Stimulated activated CD8-positive, alpha-beta memory T cell treated with anti-CD3 and anti-CD28 coated beads, Interleukin-12 subunit alpha, Interleukin-12 subunit beta, amount 100 ng/mL, for 1 hour (primary cell): ENCODE measurements around the gene FILIP1.

Experiments used
- DNase-seq: peaks from one replicate; pipeline ENCODE4 v3.0.0-alpha.2; 2020; ENCODE audit warnings: low read depth

The FILIP1 gene

GRCh38 chr6:75493400-75494064 lies at the start of gene FILIP1:
Gene FILIP1 (minus strand): TSS chr6:75493800. CDS start chr6:75414972, 78,828 bp downstream.
- DNase-seq, result no peak

GRCh38 chr6:75543311-75543710 lies 49.7 kb upstream of the FILIP1 start:
- no peak for DNase-seq

GRCh38 chr6:75539136-75539535 lies 45.5 kb upstream of the FILIP1 start:
- DNase-seq, result no peak

- DNase-seq, result no peak
Observed at GRCh38 chr6:75532521-75532920, 38.9 kb upstream of the FILIP1 start.

- DNase-seq, result no peak
Observed at GRCh38 chr6:75531174-75531573, 37.6 kb upstream of the FILIP1 start.

- no peak for DNase-seq
Observed at GRCh38 chr6:75530696-75531095, 37.1 kb upstream of the FILIP1 start.

- no peak for DNase-seq
Observed at GRCh38 chr6:75528423-75528822, 34.8 kb upstream of the FILIP1 start.

- peak; percentile 17 for DNase-seq
Observed at GRCh38 chr6:75526502-75527127, 33.0 kb upstream of the FILIP1 start.

- DNase-seq, result no peak
Observed at GRCh38 chr6:75525682-75526081, 32.1 kb upstream of the FILIP1 start.

GRCh38 chr6:75524322-75524972 lies 30.8 kb upstream of the FILIP1 start:
- DNase-seq, result no peak

GRCh38 chr6:75516757-75517156 lies 23.2 kb upstream of the FILIP1 start:
- DNase-seq, result no peak

- no peak for DNase-seq
Observed at GRCh38 chr6:75512591-75512990, 19.0 kb upstream of the FILIP1 start.

GRCh38 chr6:75505424-75505823 lies 11.8 kb upstream of the FILIP1 start:
- no peak for DNase-seq

- DNase-seq, result no peak
Observed at GRCh38 chr6:75504465-75505222, 11.0 kb upstream of the FILIP1 start.

- no peak for DNase-seq
Observed at GRCh38 chr6:75503291-75503690, 9.7 kb upstream of the FILIP1 start.

GRCh38 chr6:75502884-75503283 lies 9.3 kb upstream of the FILIP1 start:
- no peak for DNase-seq

GRCh38 chr6:75501756-75502155 lies 8.2 kb upstream of the FILIP1 start:
- DNase-seq, result no peak

GRCh38 chr6:75499640-75500039 lies 6.0 kb upstream of the FILIP1 start:
- no peak for DNase-seq

GRCh38 chr6:75498862-75499261 lies 5.3 kb upstream of the FILIP1 start:
- no peak for DNase-seq

GRCh38 chr6:75497994-75498393 lies 4.4 kb upstream of the FILIP1 start:
- no peak for DNase-seq

GRCh38 chr6:75495011-75495410 lies 1.4 kb upstream of the FILIP1 start:
- no peak for DNase-seq

GRCh38 chr6:75494290-75494689 lies 690 bp upstream of the FILIP1 start:
- no peak for DNase-seq
